ENCODE measurements around the gene KLHL5.
A peak's percentile ranks its signal among the peaks of the same experiment; 100 is the strongest.

Gene KLHL5

GRCh38 chr4:39044364-39044955 is 17.6 kb upstream of the KLHL5 start:
- DNase-seq = peak; percentile 99

- no peak for DNase-seq
These were observed 16.8 kb upstream of the KLHL5 start for GRCh38 chr4:39044956-39045826.

GRCh38 chr4:39045827-39046221 is 16.2 kb upstream of the KLHL5 start:
- peak; percentile 62 for DNase-seq

GRCh38 chr4:39046249-39046648 is 15.8 kb upstream of the KLHL5 start:
- DNase-seq = peak; percentile 28

- DNase-seq = no peak
These were observed 14.4 kb upstream of the KLHL5 start for GRCh38 chr4:39047681-39048080.

- DNase-seq = peak; percentile 46
These were observed 13.7 kb upstream of the KLHL5 start for GRCh38 chr4:39048311-39048710.

- DNase-seq = no peak
These were observed 11.4 kb upstream of the KLHL5 start for GRCh38 chr4:39050590-39050989.

- no peak for DNase-seq
These were observed 10.5 kb upstream of the KLHL5 start for GRCh38 chr4:39051492-39051891.

- no peak for DNase-seq
These were observed 8.0 kb upstream of the KLHL5 start for GRCh38 chr4:39053983-39054382.

GRCh38 chr4:39054497-39054896 is 7.5 kb upstream of the KLHL5 start:
- no peak for DNase-seq

GRCh38 chr4:39056023-39056422 is 6.0 kb upstream of the KLHL5 start:
- DNase-seq = no peak

GRCh38 chr4:39061457-39061856 is 575 bp upstream of the KLHL5 start:
- no peak for DNase-seq

GRCh38 chr4:39062770-39063097 is 702 bp downstream of the KLHL5 start:
- no peak for DNase-seq

GRCh38 chr4:39063430-39063829 is 1.4 kb downstream of the KLHL5 start:
- DNase-seq = no peak

GRCh38 chr4:39066371-39066770 is 4.3 kb downstream of the KLHL5 start:
- no peak for DNase-seq

- DNase-seq = no peak
These were observed 5.0 kb downstream of the KLHL5 start for GRCh38 chr4:39067031-39067430.

GRCh38 chr4:39067451-39067850 is 5.4 kb downstream of the KLHL5 start:
- DNase-seq = no peak

- no peak for DNase-seq
These were observed 6.9 kb downstream of the KLHL5 start for GRCh38 chr4:39068907-39069306.

- DNase-seq = no peak
These were observed 16.8 kb downstream of the KLHL5 start for GRCh38 chr4:39078829-39079228.

GRCh38 chr4:39083164-39083563 is 21.1 kb downstream of the KLHL5 start:
- DNase-seq = no peak

GRCh38 chr4:39085891-39086290 is 23.9 kb downstream of the KLHL5 start:
- DNase-seq = no peak

- DNase-seq = no peak
These were observed 34.8 kb downstream of the KLHL5 start for GRCh38 chr4:39096847-39097246.

- DNase-seq = no peak
These were observed 35.3 kb downstream of the KLHL5 start for GRCh38 chr4:39097290-39097689.

GRCh38 chr4:39102297-39102696 is 40.3 kb downstream of the KLHL5 start:
- DNase-seq = no peak

- DNase-seq = peak; percentile 5
These were observed 41.3 kb downstream of the KLHL5 start for GRCh38 chr4:39103291-39103690.
